Measurements from ENCODE around the gene PFKM.
A peak's percentile ranks its signal among the peaks of the same experiment; 100 is the strongest.

Gene PFKM

DNA sequence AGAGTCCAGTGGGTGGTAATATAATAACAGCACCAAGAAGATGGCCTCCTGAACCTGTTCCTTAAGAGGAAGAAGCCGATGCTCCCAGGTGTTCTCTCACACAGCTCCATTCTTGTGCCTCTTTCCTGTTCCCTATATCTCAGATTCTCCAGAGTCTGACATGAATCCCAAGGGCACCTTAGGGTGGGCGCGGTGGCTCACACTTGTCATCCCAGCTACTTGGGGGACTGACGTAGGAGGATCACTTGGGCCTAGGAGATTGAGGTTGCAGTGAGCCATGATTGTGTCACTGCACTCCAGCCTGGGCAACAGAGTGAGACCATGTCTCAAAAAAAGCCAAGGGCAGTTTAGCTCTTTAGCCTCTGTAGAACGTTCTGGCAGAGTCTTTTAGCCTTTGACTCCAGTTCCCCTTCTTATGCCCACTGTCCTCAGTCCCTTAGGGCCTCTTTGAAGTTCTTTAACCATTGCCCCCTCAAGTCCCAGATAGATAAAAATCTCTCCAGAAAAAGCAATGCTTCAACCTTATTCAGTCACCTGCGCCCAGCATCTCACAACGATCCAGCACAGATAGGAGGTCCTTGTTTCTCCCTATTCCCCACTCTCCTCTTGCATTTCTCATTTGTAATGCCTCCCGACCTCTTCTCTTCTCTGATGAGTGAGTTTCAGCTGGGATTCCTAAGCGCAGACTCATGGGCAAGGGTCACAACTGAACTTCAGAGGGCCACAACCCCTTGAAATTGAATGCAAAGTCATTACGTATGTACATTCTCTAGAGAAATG lies 68.9 kb downstream of the PFKM start:
- no peak overlapping the region for H3K4me3 ChIP-seq (ENCODE audit: low read depth, low read length)
- DNase-seq (ENCODE audit: low read depth), result no peak
- no peak for TF ChIP-seq POLR2A (IDR thresholded peaks at IDR 0.05; ENCODE audit: extremely low read depth, insufficient read length)
- no peak for TF ChIP-seq MYC (IDR thresholded peaks at IDR 0.05; ENCODE audit: low read depth, low read length)
- TF ChIP-seq, protein P1, sequence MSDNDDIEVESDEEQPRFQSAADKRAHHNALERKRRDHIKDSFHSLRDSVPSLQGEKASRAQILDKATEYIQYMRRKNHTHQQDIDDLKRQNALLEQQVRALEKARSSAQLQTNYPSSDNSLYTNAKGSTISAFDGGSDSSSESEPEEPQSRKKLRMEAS (IDR thresholded peaks at IDR 0.05; ENCODE audit: low read depth, low read length), result no peak
- TF ChIP-seq, protein P2, sequence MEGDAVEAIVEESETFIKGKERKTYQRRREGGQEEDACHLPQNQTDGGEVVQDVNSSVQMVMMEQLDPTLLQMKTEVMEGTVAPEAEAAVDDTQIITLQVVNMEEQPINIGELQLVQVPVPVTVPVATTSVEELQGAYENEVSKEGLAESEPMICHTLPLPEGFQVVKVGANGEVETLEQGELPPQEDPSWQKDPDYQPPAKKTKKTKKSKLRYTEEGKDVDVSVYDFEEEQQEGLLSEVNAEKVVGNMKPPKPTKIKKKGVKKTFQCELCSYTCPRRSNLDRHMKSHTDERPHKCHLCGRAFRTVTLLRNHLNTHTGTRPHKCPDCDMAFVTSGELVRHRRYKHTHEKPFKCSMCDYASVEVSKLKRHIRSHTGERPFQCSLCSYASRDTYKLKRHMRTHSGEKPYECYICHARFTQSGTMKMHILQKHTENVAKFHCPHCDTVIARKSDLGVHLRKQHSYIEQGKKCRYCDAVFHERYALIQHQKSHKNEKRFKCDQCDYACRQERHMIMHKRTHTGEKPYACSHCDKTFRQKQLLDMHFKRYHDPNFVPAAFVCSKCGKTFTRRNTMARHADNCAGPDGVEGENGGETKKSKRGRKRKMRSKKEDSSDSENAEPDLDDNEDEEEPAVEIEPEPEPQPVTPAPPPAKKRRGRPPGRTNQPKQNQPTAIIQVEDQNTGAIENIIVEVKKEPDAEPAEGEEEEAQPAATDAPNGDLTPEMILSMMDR (IDR thresholded peaks at IDR 0.05; ENCODE audit: low read depth, low read length), result no peak

DNA sequence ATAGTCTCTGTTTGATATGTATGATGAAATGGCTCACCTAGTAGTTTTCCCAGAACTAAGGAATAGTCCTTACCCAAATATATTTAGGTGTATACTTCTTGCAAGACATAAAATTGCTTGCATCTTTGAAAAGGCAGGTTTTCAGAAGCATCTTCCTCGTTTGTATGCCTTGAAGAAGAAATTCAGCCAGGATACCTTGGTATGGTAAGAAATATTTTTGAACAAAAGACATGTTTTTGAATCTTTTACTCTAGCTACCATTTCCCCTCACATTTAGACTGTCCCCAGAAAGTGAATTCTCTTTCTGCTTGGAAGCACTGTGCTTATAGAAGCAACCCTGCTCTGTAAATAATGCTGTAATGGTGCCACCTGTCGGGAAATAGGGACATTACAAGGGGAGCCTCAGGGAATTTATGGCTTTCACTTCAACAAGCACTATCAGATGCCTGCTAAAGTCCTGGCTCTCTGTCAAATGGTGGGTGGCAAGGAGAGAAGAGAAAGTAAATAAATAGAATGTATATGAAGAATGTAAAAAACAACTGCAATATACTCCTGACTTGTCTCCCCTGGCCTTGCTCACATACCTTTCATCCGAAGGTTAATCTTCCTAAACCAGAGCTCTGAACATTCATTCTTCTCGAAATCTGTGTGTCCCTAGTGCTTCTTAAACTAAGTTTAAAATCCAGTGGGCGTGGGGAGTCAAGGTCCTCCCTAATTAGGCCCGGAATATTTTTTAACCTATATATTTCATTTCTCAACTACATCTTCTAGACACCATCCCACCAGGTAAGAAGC lies 70.4 kb downstream of the PFKM start:
- TF ChIP-seq, protein P2 (IDR thresholded peaks at IDR 0.05; ENCODE audit: low read depth, low read length), result peak; percentile 86
- TF ChIP-seq MYC (IDR thresholded peaks at IDR 0.05; ENCODE audit: low read depth, low read length), result no peak
- no peak overlapping the region for H3K4me3 ChIP-seq (ENCODE audit: low read depth, low read length)
- peak; percentile 75 for DNase-seq (ENCODE audit: low read depth)

DNA sequence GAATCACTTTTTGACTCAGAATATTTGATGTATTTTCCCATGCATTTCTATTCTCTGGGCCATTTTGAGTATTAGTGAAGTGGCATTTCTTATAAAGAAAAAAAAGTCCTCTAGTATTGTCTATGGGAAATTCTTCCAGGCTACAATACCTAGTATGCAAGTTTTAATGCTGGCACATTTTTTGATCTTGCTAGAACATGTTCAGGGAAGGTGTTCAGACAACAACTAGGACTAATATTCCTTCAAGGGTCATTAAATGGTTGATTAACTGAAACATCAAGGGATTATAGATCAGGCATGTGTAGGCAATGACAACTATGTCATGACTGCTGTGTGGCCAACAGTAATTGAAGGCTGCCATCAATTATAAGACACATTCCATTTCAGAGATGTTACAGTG lies 71.9 kb downstream of the PFKM start:
- DNase-seq (ENCODE audit: low read depth), result no peak
- TF ChIP-seq MYC (IDR thresholded peaks at IDR 0.05; ENCODE audit: low read depth, low read length), result no peak
- TF ChIP-seq, protein P1 (IDR thresholded peaks at IDR 0.05; ENCODE audit: low read depth, low read length), result no peak
- no peak for TF ChIP-seq POLR2A (IDR thresholded peaks at IDR 0.05; ENCODE audit: extremely low read depth, insufficient read length)
- TF ChIP-seq, protein P2 (IDR thresholded peaks at IDR 0.05; ENCODE audit: low read depth, low read length), result no peak
- H3K4me3 ChIP-seq (ENCODE audit: low read depth, low read length), result no peak overlapping the region

DNA sequence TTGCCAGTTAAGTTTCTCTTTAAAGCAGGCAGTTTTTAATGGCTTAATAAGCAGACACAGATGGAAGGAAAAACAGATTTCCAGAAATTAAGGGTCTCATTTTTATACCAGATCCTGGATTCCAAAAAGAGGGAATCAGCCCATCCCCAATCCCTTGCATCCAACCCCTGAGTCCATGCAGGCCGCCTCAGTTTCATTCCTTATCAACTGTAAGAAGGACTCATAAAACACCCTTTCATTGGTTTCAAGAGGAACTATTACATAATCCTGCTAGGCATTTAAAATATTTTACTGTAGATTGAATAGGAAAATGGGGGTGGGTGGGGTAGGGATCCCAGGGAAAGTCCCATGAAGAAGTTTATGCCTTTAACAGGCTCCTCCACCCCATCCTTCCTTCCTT lies 73.7 kb downstream of the PFKM start:
- no peak overlapping the region for H3K4me3 ChIP-seq (ENCODE audit: low read depth, low read length)
- TF ChIP-seq POLR2A (IDR thresholded peaks at IDR 0.05; ENCODE audit: extremely low read depth, insufficient read length) (no peak), MYC (IDR thresholded peaks at IDR 0.05; ENCODE audit: low read depth, low read length) (no peak)
- TF ChIP-seq, protein P1 (IDR thresholded peaks at IDR 0.05; ENCODE audit: low read depth, low read length), result no peak
- TF ChIP-seq, protein P2 (IDR thresholded peaks at IDR 0.05; ENCODE audit: low read depth, low read length), result no peak
- no peak for DNase-seq (ENCODE audit: low read depth)

DNA sequence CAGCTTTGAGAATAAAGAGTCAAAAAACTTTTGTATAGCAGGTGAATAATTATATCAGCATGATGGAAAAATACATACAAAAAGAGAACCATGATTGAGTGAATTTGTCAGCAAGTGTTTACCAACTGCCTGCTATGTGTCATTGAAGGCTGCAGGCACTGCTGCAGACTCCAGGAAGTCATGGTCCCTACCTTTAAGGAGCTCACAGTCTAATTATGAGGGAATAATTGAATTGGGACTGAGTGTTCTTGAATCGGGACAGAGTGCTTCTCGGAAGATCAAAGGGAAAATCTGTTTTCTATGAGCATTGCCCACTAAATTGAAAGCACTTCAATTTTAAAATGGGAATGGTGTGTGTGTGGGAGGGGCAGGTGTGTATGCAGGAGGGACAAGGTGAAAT lies 74.5 kb downstream of the PFKM start:
- TF ChIP-seq, protein P1 (IDR thresholded peaks at IDR 0.05; ENCODE audit: low read depth, low read length), result no peak
- TF ChIP-seq MYC (IDR thresholded peaks at IDR 0.05; ENCODE audit: low read depth, low read length) (no peak), POLR2A (IDR thresholded peaks at IDR 0.05; ENCODE audit: extremely low read depth, insufficient read length) (no peak)
- TF ChIP-seq, protein P2 (IDR thresholded peaks at IDR 0.05; ENCODE audit: low read depth, low read length), result no peak
- DNase-seq (ENCODE audit: low read depth), result no peak
- no peak overlapping the region for H3K4me3 ChIP-seq (ENCODE audit: low read depth, low read length)

Data from NB4 (cell line).